GM12874 (cell line): ENCODE data around the gene F7.

Experiments
- CTCF ChIP-seq: IDR thresholded peaks from 2 replicates; pipeline ENCODE4 v1.5.1; 2011; ENCODE audit warnings: low read depth, mild to moderate bottlenecking, control low read depth, low read length, moderate library complexity; ENCODE audit not compliant: insufficient read depth

F7 gene

GRCh38 chr13:113066142-113066455 is 39.5 kb upstream of the F7 start:
- TF ChIP-seq CTCF = no peak

DNA sequence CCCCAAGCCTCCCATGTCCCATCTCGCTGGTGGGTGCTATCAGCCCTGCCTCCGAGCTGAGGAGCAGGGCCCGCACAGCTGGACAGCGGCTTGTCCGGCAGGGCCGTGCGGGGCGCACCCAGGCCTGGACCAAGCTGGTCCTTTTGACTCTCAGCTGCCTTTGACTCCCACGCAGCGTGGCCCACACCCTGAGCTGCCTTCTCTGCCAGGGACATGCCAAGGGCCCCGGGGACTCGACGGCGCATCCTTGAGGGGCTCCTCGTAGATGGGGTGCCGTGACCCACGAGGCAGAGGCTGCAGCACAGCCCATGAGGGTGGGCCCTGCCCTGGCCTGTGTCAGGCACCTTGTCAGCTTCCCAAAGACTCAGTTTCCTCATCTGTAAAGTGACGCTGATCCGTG is 38.8 kb upstream of the F7 start:
- no peak for TF ChIP-seq CTCF

DNA sequence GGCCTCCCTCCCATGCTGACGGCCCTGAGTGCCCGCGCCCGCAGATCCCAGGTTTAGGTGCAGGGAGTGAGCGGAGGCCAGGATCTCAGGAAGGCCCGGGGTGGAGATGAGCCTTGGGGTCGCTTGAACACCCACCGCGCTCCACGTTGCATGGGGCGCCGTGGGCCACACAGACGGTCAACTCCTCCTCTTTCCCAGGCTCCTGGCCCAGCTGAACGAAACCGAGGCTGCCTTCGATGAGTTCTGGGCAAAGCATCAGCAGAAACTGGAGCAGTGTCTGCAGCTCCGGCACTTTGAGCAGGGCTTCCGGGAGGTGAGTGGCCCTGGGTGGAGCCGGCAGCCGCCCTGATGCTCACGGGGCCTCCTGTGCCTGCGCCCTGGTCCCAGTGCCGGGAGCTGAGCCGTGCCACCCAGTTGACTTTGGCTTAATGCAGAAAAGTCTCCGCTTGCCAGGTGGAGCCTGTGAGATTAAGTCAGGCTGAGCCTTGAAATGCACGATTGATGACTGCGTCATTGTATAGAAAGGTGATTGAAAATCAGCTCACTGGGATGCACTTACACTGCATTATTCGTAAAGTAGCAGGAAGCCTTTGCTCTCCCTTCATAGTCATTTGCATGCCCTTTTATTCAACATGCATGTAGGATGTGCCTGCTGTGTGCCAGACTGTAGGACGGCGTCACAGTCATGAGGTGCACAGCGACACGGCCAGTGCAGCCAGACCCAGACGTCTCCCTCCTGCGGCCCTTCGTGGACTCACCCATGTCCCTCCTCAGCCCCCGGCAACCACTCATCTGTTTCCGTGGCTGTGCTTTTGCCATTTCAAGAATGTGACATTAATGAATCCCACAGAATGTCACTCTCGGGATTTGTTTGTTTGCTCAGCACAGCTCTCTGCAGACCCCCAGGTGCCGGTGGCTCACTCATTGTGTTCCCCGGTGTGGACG is 35.5 kb upstream of the F7 start:
- no peak for TF ChIP-seq CTCF

DNA sequence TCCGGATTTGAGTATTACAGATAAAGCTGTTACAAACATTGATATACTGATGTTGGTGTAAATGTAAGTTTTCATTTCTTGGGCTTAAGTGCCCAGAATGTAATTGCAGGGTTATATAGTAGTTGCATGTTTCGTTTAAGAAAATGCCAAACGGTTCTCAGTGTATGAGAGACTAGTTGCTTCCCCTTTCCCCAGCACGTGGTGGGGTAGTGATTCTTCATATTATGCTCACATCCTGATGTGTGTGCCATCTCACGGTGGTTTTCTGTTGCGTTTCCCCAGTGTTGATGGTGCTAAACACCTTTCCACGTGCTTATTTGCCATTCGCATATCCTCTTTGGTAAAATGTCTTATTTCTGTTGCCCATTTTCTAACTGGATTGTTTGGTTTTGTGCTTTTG is 34.7 kb upstream of the F7 start:
- no peak for TF ChIP-seq CTCF

DNA sequence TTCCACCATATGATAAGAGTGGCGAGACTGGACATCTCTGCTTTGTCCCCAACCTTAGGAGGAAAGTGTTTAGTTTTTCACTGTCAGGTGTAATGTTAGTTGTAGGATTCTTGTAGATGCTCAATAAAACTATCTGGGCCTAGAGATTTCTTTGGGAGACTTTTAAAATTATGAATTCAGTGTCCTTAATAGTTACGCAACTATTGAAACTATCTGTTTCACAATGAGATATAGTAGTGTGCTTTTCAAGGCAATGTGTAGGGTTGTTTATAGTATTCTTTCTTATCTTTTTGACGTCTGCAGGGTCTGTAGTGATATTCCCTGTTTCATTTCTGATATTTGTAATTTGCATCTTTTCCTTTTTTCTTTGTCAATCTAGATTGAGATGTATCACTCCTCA is 33.2 kb upstream of the F7 start:
- no peak for TF ChIP-seq CTCF

DNA sequence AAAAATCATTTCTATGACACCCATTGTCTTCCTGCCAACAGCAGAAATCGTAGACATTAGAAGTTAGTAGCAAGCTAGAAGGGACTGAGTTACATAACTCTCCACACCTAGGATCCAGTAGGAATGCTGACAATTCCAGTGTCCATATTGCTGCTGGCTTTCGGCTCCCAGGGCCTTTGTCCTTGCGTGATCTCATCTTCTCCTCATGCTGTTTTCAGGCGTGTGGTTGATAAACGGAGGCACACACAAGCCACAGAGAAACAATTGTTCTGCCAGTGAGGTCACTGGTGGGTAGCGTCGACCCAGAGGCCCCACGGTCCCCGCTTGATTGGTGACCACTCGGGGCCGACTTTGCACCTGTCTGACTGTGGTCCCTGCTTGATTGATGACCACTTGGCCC is 31.6 kb upstream of the F7 start:
- TF ChIP-seq CTCF = no peak

- TF ChIP-seq CTCF = no peak
Observed at GRCh38 chr13:113074401-113074800, 31.2 kb upstream of the F7 start.
